ENCODE results near the gene GPATCH3. TPM values are rescaled to one million over a fixed set of nuclear protein-coding genes. Genes with fewer than 3 reads are reported as not detected.

Gene GPATCH3
- polyA plus RNA-seq, 1 donor = 9.9 TPM

GRCh38 chr1:26844424-26845196, 55.7 kb downstream of the GPATCH3 start:
- DNase-seq (ENCODE audit: low read depth) = no peak

Other genes with a start within 250 kb of the GPATCH3 start
- 41.5 TPM for gene ARID1A, start 204.5 kb downstream of the GPATCH3 start, polyA plus RNA-seq (ENCODE audit: insufficient read length)
- gene PIGV, start 112.5 kb downstream of the GPATCH3 start, polyA plus RNA-seq (ENCODE audit: insufficient read length) = 7.1 TPM
- gene ZDHHC18, start 73.8 kb downstream of the GPATCH3 start, polyA plus RNA-seq (ENCODE audit: insufficient read length) = 14.9 TPM
- gene SFN, start 37.3 kb downstream of the GPATCH3 start, polyA plus RNA-seq (ENCODE audit: insufficient read length) = 0.10 TPM
- 19.1 TPM for gene GPN2, start 10.2 kb downstream of the GPATCH3 start, polyA plus RNA-seq (ENCODE audit: insufficient read length)
- gene NR0B2, start 13.5 kb upstream of the GPATCH3 start, polyA plus RNA-seq (ENCODE audit: insufficient read length) = not detected
- gene NUDC, start 21.3 kb upstream of the GPATCH3 start, polyA plus RNA-seq (ENCODE audit: insufficient read length) = 50.2 TPM
- not detected for gene KDF1, start 60.0 kb upstream of the GPATCH3 start, polyA plus RNA-seq (ENCODE audit: insufficient read length)
- gene TRNP1, start 93.2 kb upstream of the GPATCH3 start, polyA plus RNA-seq (ENCODE audit: insufficient read length) = 0.96 TPM
- 0.65 TPM for gene TENT5B, start 112.4 kb upstream of the GPATCH3 start, polyA plus RNA-seq (ENCODE audit: insufficient read length)